ENCODE results near the gene PLCH1. TPM values are rescaled to one million over a fixed set of nuclear protein-coding genes. Genes with fewer than 3 reads are reported as not detected.

PLCH1 gene
- total RNA-seq, 5 donors from 2014 or later (not counting 1 experiment from before 2014, with no cell fraction given), result 0.06 to 0.12 (median 0.09) TPM; not detected in 1

DNA sequence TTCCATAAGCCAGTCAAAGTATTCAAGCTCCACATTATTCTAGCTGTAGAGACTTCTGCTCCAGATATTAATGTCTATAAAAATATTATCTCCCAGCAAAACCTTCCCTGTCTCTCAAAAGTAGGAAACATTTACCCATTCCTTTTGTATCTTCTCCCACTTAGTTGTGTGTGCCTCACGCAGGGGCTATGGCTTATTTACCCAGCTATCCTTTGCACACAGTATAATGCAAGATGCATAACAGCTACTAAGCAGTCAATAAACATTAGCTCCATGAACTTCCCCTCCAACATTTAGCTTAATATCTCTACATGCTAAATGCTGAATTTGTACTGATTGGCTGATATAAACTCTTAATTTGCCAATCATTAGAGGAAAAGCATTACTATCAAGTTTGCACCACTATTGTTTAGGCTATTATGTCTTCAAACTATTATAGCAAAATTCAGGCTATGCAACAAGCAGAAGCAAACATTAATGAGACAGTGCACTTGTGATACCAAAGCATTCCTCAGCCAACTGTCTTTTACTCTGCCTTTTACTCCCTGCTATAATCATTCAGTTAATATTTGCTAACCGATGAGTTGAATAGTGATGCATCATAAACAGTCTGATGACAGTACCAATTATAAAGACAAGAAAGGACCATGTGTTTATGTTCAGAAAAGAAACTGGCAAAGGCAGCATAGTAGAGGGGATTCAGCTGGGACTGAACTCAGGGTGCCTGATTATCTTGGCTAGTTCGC is 81.2 kb downstream of the PLCH1 start:
- DNase-seq (no peak), ATAC-seq (replicated peaks in 1 of 4) (no peak)
- 100% methylated on average over 1 of the region's 3 CpGs for WGBS (ENCODE audit: insufficient coverage)
- H3K36me3 Mint-ChIP-seq, result no peaks in the 10 kb centered on the region
- Histone ChIP-seq H3K4me3 (ENCODE audit: control insufficient read depth in 1 of 2, extremely low read depth in 1 of 2, low read length in 1 of 2) (no peak overlapping the region), H3K36me3 (ENCODE audit: control insufficient read depth in 2 of 2, extremely low read depth in 1 of 2, insufficient read depth in 1 of 2, low read length in 1 of 2) (no peaks in the 10 kb centered on the region), H3K27ac (ENCODE audit: low read length) (no peak overlapping the region), H3K27me3 (replicated peaks in 1 of 2; ENCODE audit: control insufficient read depth in 2 of 2, extremely low read depth in 1 of 2, insufficient read depth in 2 of 2, low read length in 1 of 2) (peaks cover 0 to 5% of the 10 kb centered on the region in 2 experiments), H3K4me1 (ENCODE audit: control insufficient read depth in 1 of 2, extremely low read depth in 1 of 2, insufficient read depth in 2 of 2, low read length in 2 of 2) (no peaks in the 10 kb centered on the region), H3K9me3 (no peaks in the 10 kb centered on the region)
- H3K27me3 Mint-ChIP-seq, result peaks cover 0 to 2% of the 10 kb centered on the region in 2 donors
- ChIA-PET CTCF (no interaction called here), POLR2A (interaction anchor here in 1 of 2 donors (0.5 kb wide), 1 partner anchor 52 kb away, joined by 4 read pairs; no protein-coding TSS in a partner anchor)
- H3K9me3 Mint-ChIP-seq, result no peaks in the 10 kb centered on the region
- no peaks in the 10 kb centered on the region for H3K4me1 Mint-ChIP-seq
- H3K4me3 Mint-ChIP-seq, result no peak overlapping the region
- no peak overlapping the region for H3K27ac Mint-ChIP-seq

DNA sequence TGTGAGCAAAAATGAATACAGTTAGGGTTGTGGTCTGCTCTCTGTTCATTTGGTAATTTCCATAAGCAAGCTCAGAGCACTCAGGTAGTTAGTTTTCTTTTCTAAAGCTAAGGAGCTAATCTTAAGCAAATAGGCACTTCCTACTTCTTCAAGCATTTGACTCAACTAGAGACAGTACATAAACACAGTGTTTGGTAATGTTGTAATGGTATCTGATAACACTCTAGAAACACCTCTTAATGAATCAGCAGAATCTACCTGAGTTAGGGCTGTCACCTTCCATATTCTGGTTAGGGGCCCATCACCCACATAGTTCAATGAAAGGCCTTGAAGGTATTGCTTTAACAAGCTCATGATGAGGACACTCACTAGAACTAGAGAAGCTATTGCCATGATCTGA is 83.1 kb downstream of the PLCH1 start:
- H3K9me3 Mint-ChIP-seq, result no peaks in the 10 kb centered on the region
- H3K4me1 ChIP-seq (ENCODE audit: control insufficient read depth in 1 of 2, extremely low read depth in 1 of 2, insufficient read depth in 2 of 2, low read length in 2 of 2), result no peaks in the 10 kb centered on the region
- peaks cover 0 to 5% of the 10 kb centered on the region in 2 experiments for H3K27me3 ChIP-seq (replicated peaks in 1 of 2; ENCODE audit: control insufficient read depth in 2 of 2, extremely low read depth in 1 of 2, insufficient read depth in 2 of 2, low read length in 1 of 2)
- H3K4me3 ChIP-seq (ENCODE audit: control insufficient read depth in 1 of 2, extremely low read depth in 1 of 2, low read length in 1 of 2), result no peak overlapping the region
- H3K9me3 ChIP-seq, result no peaks in the 10 kb centered on the region
- H3K36me3 ChIP-seq (ENCODE audit: control insufficient read depth in 2 of 2, extremely low read depth in 1 of 2, insufficient read depth in 1 of 2, low read length in 1 of 2), result no peaks in the 10 kb centered on the region
- no peak for ATAC-seq (replicated peaks in 1 of 4)
- ChIA-PET POLR2A (interaction anchor here in 1 of 2 donors (0.7 kb wide), 2 partner anchors 23 to 489 kb away, joined by 3 read pairs; no protein-coding TSS in a partner anchor), CTCF (interaction anchor here in 1 of 2 donors (0.6 kb wide), 1 partner anchor 63 kb away, joined by 4 read pairs; no protein-coding TSS in a partner anchor)
- H3K4me1 Mint-ChIP-seq, result no peaks in the 10 kb centered on the region
- no peak overlapping the region for H3K27ac ChIP-seq (ENCODE audit: low read length)
- no peaks in the 10 kb centered on the region for H3K27me3 Mint-ChIP-seq
- H3K36me3 Mint-ChIP-seq, result no peaks in the 10 kb centered on the region
- H3K27ac Mint-ChIP-seq, result no peak overlapping the region
- no peak for DNase-seq
- no peak overlapping the region for H3K4me3 Mint-ChIP-seq

DNA sequence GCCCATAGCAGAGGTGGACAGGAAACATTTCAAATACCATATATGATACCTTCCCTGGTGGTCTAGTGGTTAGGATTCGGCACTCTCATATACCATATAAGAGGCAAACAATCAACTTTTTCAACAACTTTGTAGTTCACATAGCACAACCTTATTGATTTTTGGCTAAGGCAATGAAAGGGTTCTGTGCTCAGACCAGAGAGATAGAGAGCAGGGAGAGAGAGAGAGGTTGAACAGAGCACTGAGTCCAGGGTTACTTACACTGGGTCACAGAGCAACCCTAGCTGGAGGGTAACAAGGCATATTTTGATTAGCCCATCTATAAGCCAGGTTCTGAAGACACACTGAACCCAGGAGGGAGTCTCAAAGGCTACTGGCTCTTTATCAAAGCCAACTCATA is 83.8 kb downstream of the PLCH1 start:
- Histone ChIP-seq H3K4me3 (ENCODE audit: control insufficient read depth in 1 of 2, extremely low read depth in 1 of 2, low read length in 1 of 2) (no peak overlapping the region), H3K27ac (ENCODE audit: low read length) (no peak overlapping the region), H3K9me3 (no peaks in the 10 kb centered on the region), H3K27me3 (replicated peaks in 1 of 2; ENCODE audit: control insufficient read depth in 2 of 2, extremely low read depth in 1 of 2, insufficient read depth in 2 of 2, low read length in 1 of 2) (peaks cover 0 to 5% of the 10 kb centered on the region in 2 experiments), H3K4me1 (ENCODE audit: control insufficient read depth in 1 of 2, extremely low read depth in 1 of 2, insufficient read depth in 2 of 2, low read length in 2 of 2) (no peaks in the 10 kb centered on the region), H3K36me3 (ENCODE audit: control insufficient read depth in 2 of 2, extremely low read depth in 1 of 2, insufficient read depth in 1 of 2, low read length in 1 of 2) (no peaks in the 10 kb centered on the region)
- Mint-ChIP-seq H3K4me3 (no peak overlapping the region), H3K27ac (no peak overlapping the region), H3K36me3 (no peaks in the 10 kb centered on the region), H3K27me3 (no peaks in the 10 kb centered on the region), H3K9me3 (no peaks in the 10 kb centered on the region), H3K4me1 (no peaks in the 10 kb centered on the region)
- CTCF ChIA-PET, result no interaction called here
- DNase-seq (no peak), ATAC-seq (replicated peaks in 1 of 4) (no peak)
- no CpG with 5 or more reads among the region's 1 CpG for WGBS (ENCODE audit: insufficient coverage)
- POLR2A ChIA-PET, result interaction anchor here in 1 of 2 donors (0.6 to 0.7 kb wide), 3 partner anchors 23 to 984 kb away, joined by 3 to 4 read pairs (median 3); no protein-coding TSS in a partner anchor

DNA sequence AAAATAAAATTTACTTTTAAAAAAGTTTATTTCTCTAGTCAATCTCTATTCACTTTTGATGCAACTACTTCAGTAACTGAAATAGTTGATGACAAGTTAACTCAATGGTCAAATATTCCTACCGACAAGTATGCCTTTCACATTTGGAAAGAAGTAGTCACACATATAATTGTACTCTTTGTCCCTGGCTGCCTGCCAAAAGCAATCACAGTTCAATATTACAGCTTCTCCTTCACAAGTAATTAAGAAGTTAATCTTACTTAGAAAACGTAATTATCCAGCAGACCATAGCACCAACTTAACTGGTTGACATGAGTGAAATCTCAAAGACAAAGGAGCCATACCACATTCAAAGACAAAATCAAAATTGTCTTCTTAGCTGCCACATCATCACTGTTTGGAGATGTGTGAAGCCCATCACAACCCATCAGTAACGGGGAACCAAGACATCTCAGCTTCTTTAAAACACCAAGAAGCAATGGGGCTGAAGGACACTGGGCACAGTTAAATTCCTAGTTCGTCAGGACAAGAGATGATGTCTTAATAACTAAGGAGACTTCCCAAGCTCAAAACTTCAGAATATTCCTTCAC is 86.1 kb downstream of the PLCH1 start:
- no peaks in the 10 kb centered on the region for H3K4me1 Mint-ChIP-seq
- H3K27me3 Mint-ChIP-seq, result no peaks in the 10 kb centered on the region
- Histone ChIP-seq H3K4me1 (ENCODE audit: control insufficient read depth in 1 of 2, extremely low read depth in 1 of 2, insufficient read depth in 2 of 2, low read length in 2 of 2) (no peaks in the 10 kb centered on the region), H3K36me3 (ENCODE audit: control insufficient read depth in 2 of 2, extremely low read depth in 1 of 2, insufficient read depth in 1 of 2, low read length in 1 of 2) (no peaks in the 10 kb centered on the region), H3K9me3 (no peaks in the 10 kb centered on the region), H3K27me3 (replicated peaks in 1 of 2; ENCODE audit: control insufficient read depth in 2 of 2, extremely low read depth in 1 of 2, insufficient read depth in 2 of 2, low read length in 1 of 2) (peaks cover 0 to 5% of the 10 kb centered on the region in 2 experiments), H3K27ac (ENCODE audit: low read length) (no peak overlapping the region), H3K4me3 (ENCODE audit: control insufficient read depth in 1 of 2, extremely low read depth in 1 of 2, low read length in 1 of 2) (no peak overlapping the region)
- H3K36me3 Mint-ChIP-seq, result no peaks in the 10 kb centered on the region
- ChIA-PET CTCF (no interaction called here), POLR2A (interaction anchor here in 1 of 2 donors (0.6 kb wide), 1 partner anchor 1379 kb away, joined by 5 read pairs; no protein-coding TSS in a partner anchor)
- WGBS (ENCODE audit: insufficient coverage), result no CpG with 5 or more reads among the region's 4 CpGs
- no peak for DNase-seq
- no peaks in the 10 kb centered on the region for H3K9me3 Mint-ChIP-seq
- H3K4me3 Mint-ChIP-seq, result no peak overlapping the region
- ATAC-seq (replicated peaks in 1 of 4), result no peak
- no peak overlapping the region for H3K27ac Mint-ChIP-seq

DNA sequence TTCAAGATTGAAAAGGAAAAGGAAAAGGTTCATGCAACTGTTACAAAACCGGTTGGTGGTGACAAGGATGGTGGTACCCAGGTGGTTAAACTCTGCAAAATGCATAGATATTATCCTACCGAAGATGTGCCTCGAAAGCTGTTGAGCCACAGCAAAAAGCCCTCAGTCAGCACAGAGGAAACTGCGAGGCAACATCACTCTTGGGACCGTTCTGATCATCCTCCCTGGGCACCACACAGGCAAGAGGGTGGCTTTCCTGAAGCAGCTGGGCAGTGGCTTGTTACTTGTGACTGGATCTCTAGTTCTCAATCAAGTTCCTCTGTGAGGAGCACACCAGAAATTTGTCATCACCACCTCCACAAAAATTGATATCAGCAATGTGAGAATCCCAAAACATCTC is 86.9 kb downstream of the PLCH1 start:
- Mint-ChIP-seq H3K36me3 (no peaks in the 10 kb centered on the region), H3K9me3 (no peaks in the 10 kb centered on the region), H3K4me1 (no peaks in the 10 kb centered on the region), H3K27me3 (no peaks in the 10 kb centered on the region), H3K27ac (no peak overlapping the region), H3K4me3 (no peak overlapping the region)
- DNase-seq (no peak), ATAC-seq (replicated peaks in 1 of 4) (no peak)
- no peak overlapping the region for H3K27ac ChIP-seq (ENCODE audit: low read length)
- CTCF ChIA-PET, result no interaction called here
- H3K36me3 ChIP-seq (ENCODE audit: control insufficient read depth in 2 of 2, extremely low read depth in 1 of 2, insufficient read depth in 1 of 2, low read length in 1 of 2), result no peaks in the 10 kb centered on the region
- H3K4me3 ChIP-seq (ENCODE audit: control insufficient read depth in 1 of 2, extremely low read depth in 1 of 2, low read length in 1 of 2), result no peak overlapping the region
- H3K9me3 ChIP-seq, result no peaks in the 10 kb centered on the region
- H3K4me1 ChIP-seq (ENCODE audit: control insufficient read depth in 1 of 2, extremely low read depth in 1 of 2, insufficient read depth in 2 of 2, low read length in 2 of 2), result no peaks in the 10 kb centered on the region
- peaks cover 0 to 5% of the 10 kb centered on the region in 2 experiments for H3K27me3 ChIP-seq (replicated peaks in 1 of 2; ENCODE audit: control insufficient read depth in 2 of 2, extremely low read depth in 1 of 2, insufficient read depth in 2 of 2, low read length in 1 of 2)
- POLR2A ChIA-PET, result no interaction called here
- 49% methylated on average over 3 of the region's 5 CpGs for WGBS (ENCODE audit: insufficient coverage)

DNA sequence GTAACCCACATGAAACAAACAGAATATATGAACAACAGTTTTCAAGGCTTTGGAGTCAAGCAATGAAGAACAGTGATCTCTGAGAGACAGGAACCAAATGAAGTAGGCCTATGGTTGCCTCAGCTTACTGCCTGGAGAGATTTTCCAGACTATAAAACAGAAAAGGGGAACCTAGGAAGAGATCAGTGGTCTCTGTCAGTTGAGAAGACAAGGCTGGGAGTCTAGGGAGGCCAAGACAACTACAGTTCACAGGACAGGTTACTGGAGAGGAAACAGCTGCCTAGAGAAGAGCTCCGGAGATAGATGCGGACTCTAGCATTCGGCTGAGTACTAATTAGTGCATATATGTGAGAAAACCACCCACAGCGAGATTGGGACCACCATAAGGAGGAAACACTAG is 87.7 kb downstream of the PLCH1 start:
- WGBS (ENCODE audit: insufficient coverage), result no CpG with 5 or more reads among the region's 4 CpGs
- H3K27ac ChIP-seq (ENCODE audit: low read length), result no peak overlapping the region
- no peak for ATAC-seq (replicated peaks in 1 of 4)
- CTCF ChIA-PET, result interaction anchor here in 1 of 2 donors (1.0 kb wide), 1 partner anchor 10 kb away, joined by 3 read pairs; no protein-coding TSS in a partner anchor
- H3K36me3 ChIP-seq (ENCODE audit: control insufficient read depth in 2 of 2, extremely low read depth in 1 of 2, insufficient read depth in 1 of 2, low read length in 1 of 2), result no peaks in the 10 kb centered on the region
- no peak overlapping the region for H3K27ac Mint-ChIP-seq
- POLR2A ChIA-PET, result interaction anchor here (0.6 kb wide), 2 partner anchors 49 to 1211 kb away, joined by 4 to 7 read pairs; no protein-coding TSS in a partner anchor
- no peaks in the 10 kb centered on the region for H3K9me3 ChIP-seq
- DNase-seq, result no peak
- no peak overlapping the region for H3K4me3 ChIP-seq (ENCODE audit: control insufficient read depth in 1 of 2, extremely low read depth in 1 of 2, low read length in 1 of 2)
- no peaks in the 10 kb centered on the region for H3K27me3 Mint-ChIP-seq
- no peaks in the 10 kb centered on the region for H3K9me3 Mint-ChIP-seq
- H3K4me3 Mint-ChIP-seq, result no peak overlapping the region
- H3K4me1 ChIP-seq (ENCODE audit: control insufficient read depth in 1 of 2, extremely low read depth in 1 of 2, insufficient read depth in 2 of 2, low read length in 2 of 2), result no peaks in the 10 kb centered on the region
- no peaks in the 10 kb centered on the region for H3K4me1 Mint-ChIP-seq
- H3K27me3 ChIP-seq (replicated peaks in 1 of 2; ENCODE audit: control insufficient read depth in 2 of 2, extremely low read depth in 1 of 2, insufficient read depth in 2 of 2, low read length in 1 of 2), result peaks cover 0 to 5% of the 10 kb centered on the region in 2 experiments
- H3K36me3 Mint-ChIP-seq, result no peaks in the 10 kb centered on the region
